Endothelial cell (in vitro differentiated cells): Measurements from ENCODE around the gene DNAH11. TPM values are rescaled to one million over a fixed set of nuclear protein-coding genes. Genes with fewer than 3 reads are reported as not detected.

Experiments used
- DNase-seq: peaks from one replicate; pipeline ENCODE4 v3.0.0; 2021; ENCODE audit warnings: low spot score
- H3K27ac Mint-ChIP-seq: one replicate; pipeline ENCODE4 v1.8.0; 2021; ENCODE audit warnings: mixed read lengths, inconsistent platforms; ENCODE audit not compliant: unreplicated experiment
- H3K27me3 Mint-ChIP-seq: one replicate; pipeline ENCODE4 v1.8.0; 2021; ENCODE audit warnings: mild to moderate bottlenecking, moderate library complexity, mixed read lengths, inconsistent platforms; ENCODE audit not compliant: unreplicated experiment
- H3K36me3 Mint-ChIP-seq: one replicate; pipeline ENCODE4 v1.8.0; 2021; ENCODE audit warnings: mild to moderate bottlenecking, low read depth, mixed read lengths, inconsistent platforms; ENCODE audit not compliant: unreplicated experiment
- H3K4me1 Mint-ChIP-seq: one replicate; pipeline ENCODE4 v1.8.0; 2021; ENCODE audit warnings: mild to moderate bottlenecking, mixed read lengths, inconsistent platforms; ENCODE audit not compliant: unreplicated experiment
- H3K4me3 Mint-ChIP-seq: one replicate; pipeline ENCODE4 v1.8.0; 2021; ENCODE audit warnings: mild to moderate bottlenecking, mixed read lengths, inconsistent platforms; ENCODE audit not compliant: unreplicated experiment
- H3K9me3 Mint-ChIP-seq: one replicate; pipeline ENCODE4 v1.8.0; 2021; ENCODE audit warnings: mixed read lengths, inconsistent platforms; ENCODE audit not compliant: unreplicated experiment
- CTCF ChIP-seq: fragments of 200-600 bp; sonication (generic); IDR thresholded peaks from one replicate; pipeline ENCODE4 v1.5.0; 2021; ENCODE audit warnings: antibody characterized with exemption; ENCODE audit not compliant: unreplicated experiment
- total RNA-seq: library from RNA; stranded (reverse); fragmentation: NEBNext Ultra II Directional; extraction: Animal tissue kit (Norgen Biotek cat#: 25700); gene quantifications from one replicate; pipeline ENCODE4 v1.2.1, GENCODE V29; 2021; ENCODE audit not compliant: unreplicated experiment

Gene DNAH11
- total RNA-seq, 1 donor from 2014 or later = 0.18 TPM

- Mint-ChIP-seq H3K36me3 (no peaks in the 10 kb centered on the region), H3K27ac (peak overlapping the region; percentile 14), H3K9me3 (no peaks in the 10 kb centered on the region), H3K4me3 (peak overlapping the region; percentile 17), H3K27me3 (no peaks in the 10 kb centered on the region), H3K4me1 (peaks cover 9% of the 10 kb centered on the region)
- DNase-seq = peak; percentile 10
- TF ChIP-seq CTCF = no peak
Observed at GRCh38 chr7:21771906-21772610, 229.2 kb downstream of the DNAH11 start.

GRCh38 chr7:21773326-21773725 is 230.5 kb downstream of the DNAH11 start:
- no peaks in the 10 kb centered on the region for H3K27me3 Mint-ChIP-seq

GRCh38 chr7:21777921-21778320 is 235.1 kb downstream of the DNAH11 start:
- Mint-ChIP-seq H3K4me3 (no peak overlapping the region), H3K36me3 (no peaks in the 10 kb centered on the region), H3K4me1 (no peaks in the 10 kb centered on the region), H3K9me3 (no peaks in the 10 kb centered on the region), H3K27ac (no peak overlapping the region), H3K27me3 (no peaks in the 10 kb centered on the region)
- DNase-seq = no peak
- TF ChIP-seq CTCF = no peak

More at GRCh38 chr7:21773326-21773725, 230.5 kb downstream of the DNAH11 start:
- no peak for DNase-seq
- Mint-ChIP-seq H3K9me3 (no peaks in the 10 kb centered on the region), H3K4me3 (no peak overlapping the region), H3K36me3 (no peaks in the 10 kb centered on the region), H3K4me1 (peaks cover 9% of the 10 kb centered on the region), H3K27ac (no peak overlapping the region)
- no peak for TF ChIP-seq CTCF

- H3K9me3 Mint-ChIP-seq = no peaks in the 10 kb centered on the region
- no peaks in the 10 kb centered on the region for H3K4me1 Mint-ChIP-seq
- peaks cover 3% of the 10 kb centered on the region for H3K27me3 Mint-ChIP-seq
- no peak overlapping the region for H3K4me3 Mint-ChIP-seq
- H3K36me3 Mint-ChIP-seq = no peaks in the 10 kb centered on the region
- H3K27ac Mint-ChIP-seq = no peak overlapping the region
- DNase-seq = no peak
- TF ChIP-seq CTCF = no peak
Observed at GRCh38 chr7:21778953-21779352, 236.1 kb downstream of the DNAH11 start.

- no peak overlapping the region for H3K27ac Mint-ChIP-seq
- H3K9me3 Mint-ChIP-seq = no peaks in the 10 kb centered on the region
- no peak overlapping the region for H3K4me3 Mint-ChIP-seq
- peaks cover 3% of the 10 kb centered on the region for H3K27me3 Mint-ChIP-seq
- no peak for TF ChIP-seq CTCF
- no peak for DNase-seq
- H3K36me3 Mint-ChIP-seq = no peaks in the 10 kb centered on the region
- H3K4me1 Mint-ChIP-seq = no peaks in the 10 kb centered on the region
Observed at GRCh38 chr7:21782996-21783395, 240.2 kb downstream of the DNAH11 start.
